ENCODE data around the gene KRT81. TPM values are rescaled to one million over a fixed set of nuclear protein-coding genes. Genes with fewer than 3 reads are reported as not detected.
A peak's percentile ranks its signal among the peaks of the same experiment; 100 is the strongest.
"Not testable (repeated sequence)": the region's sequence is repeated elsewhere in the genome, so short reads cannot be mapped to it uniquely, and the experiment has no call there.

KRT81 gene
- total RNA-seq, 1 donor from 2014 or later: not detected

DNA sequence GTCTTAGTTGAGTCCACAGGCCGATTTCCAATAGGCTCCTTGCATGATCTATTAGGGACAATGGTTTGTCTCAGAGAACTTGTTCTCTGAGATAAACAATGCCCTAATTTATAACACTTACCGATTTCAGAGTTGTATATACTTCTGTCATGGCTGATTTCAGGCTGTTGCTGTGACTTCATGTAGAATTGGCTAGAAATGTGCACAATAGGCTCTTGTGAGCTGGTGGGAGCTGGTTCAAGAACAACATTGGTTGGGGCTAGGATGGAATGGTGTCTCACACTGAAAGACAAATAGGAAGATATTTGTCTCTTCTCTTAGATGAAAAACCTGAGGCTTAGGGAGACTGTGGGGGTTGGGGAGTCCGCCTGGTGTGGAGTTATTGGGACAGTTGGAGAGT, 23.6 kb downstream of the KRT81 start:
- no peak for DNase-seq (ENCODE audit: low spot score)
- Mint-ChIP-seq H3K4me1 (ENCODE audit: low read depth) (peaks cover 6% of the 10 kb centered on the region), H3K27me3 (ENCODE audit: insufficient read depth) (peaks cover 17% of the 10 kb centered on the region), H3K4me3 (no peak overlapping the region), H3K9me3 (no peaks in the 10 kb centered on the region), H3K36me3 (ENCODE audit: low read depth) (peaks cover 20% of the 10 kb centered on the region), H3K27ac (no peak overlapping the region)
- intact Hi-C loops (cut with micrococcal nuclease): no loop called here

DNA sequence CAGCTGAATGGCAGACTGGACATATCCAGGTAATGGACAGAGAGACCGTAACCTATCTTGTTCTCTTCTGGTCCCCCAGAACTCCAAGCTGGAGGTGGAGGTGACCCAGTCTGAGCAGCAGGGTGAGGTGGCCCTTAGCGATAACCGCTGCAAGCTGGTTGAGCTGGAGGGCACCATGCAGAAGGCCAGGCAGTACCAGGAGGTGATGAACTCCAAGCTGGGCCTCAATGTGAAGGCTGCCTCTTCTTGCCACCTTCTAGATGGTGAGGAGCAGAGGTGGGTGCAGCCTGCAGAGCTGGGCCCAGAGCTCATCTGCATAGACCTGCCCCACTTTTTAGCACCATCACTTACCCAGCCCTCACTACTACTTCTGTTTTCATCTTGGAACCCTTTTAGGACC, 24.1 kb downstream of the KRT81 start:
- intact Hi-C loops (cut with micrococcal nuclease): no loop called here
- Mint-ChIP-seq H3K27me3 (ENCODE audit: insufficient read depth) (peaks cover 17% of the 10 kb centered on the region), H3K4me1 (ENCODE audit: low read depth) (peaks cover 6% of the 10 kb centered on the region), H3K4me3 (no peak overlapping the region), H3K36me3 (ENCODE audit: low read depth) (peaks cover 20% of the 10 kb centered on the region), H3K27ac (no peak overlapping the region), H3K9me3 (no peaks in the 10 kb centered on the region)
- no peak for DNase-seq (ENCODE audit: low spot score)

- no peak overlapping the region for H3K27ac Mint-ChIP-seq
- intact Hi-C loops (cut with micrococcal nuclease): no loop called here
- H3K4me3 Mint-ChIP-seq: no peak overlapping the region
- DNase-seq (ENCODE audit: low spot score): no peak
- peaks cover 6% of the 10 kb centered on the region for H3K4me1 Mint-ChIP-seq (ENCODE audit: low read depth)
- peaks cover 22% of the 10 kb centered on the region for H3K36me3 Mint-ChIP-seq (ENCODE audit: low read depth)
- H3K9me3 Mint-ChIP-seq: no peaks in the 10 kb centered on the region
- H3K27me3 Mint-ChIP-seq (ENCODE audit: insufficient read depth): peaks cover 17% of the 10 kb centered on the region
Measured at GRCh38 chr12:52266514-52266913, 24.8 kb downstream of the KRT81 start.

- H3K4me1 Mint-ChIP-seq (ENCODE audit: low read depth): peaks cover 23% of the 10 kb centered on the region
- peaks cover 23% of the 10 kb centered on the region for H3K36me3 Mint-ChIP-seq (ENCODE audit: low read depth)
- no peak overlapping the region for H3K27ac Mint-ChIP-seq
- peaks cover 28% of the 10 kb centered on the region for H3K27me3 Mint-ChIP-seq (ENCODE audit: insufficient read depth)
- no peak overlapping the region for H3K4me3 Mint-ChIP-seq
- DNase-seq (ENCODE audit: low spot score): no peak
- no peaks in the 10 kb centered on the region for H3K9me3 Mint-ChIP-seq
- intact Hi-C loops (cut with micrococcal nuclease): no loop called here
Measured at GRCh38 chr12:52264435-52264825, 26.9 kb downstream of the KRT81 start.

- Mint-ChIP-seq H3K4me1 (ENCODE audit: low read depth) (peaks cover 23% of the 10 kb centered on the region), H3K36me3 (ENCODE audit: low read depth) (peaks cover 26% of the 10 kb centered on the region), H3K27ac (no peak overlapping the region), H3K27me3 (ENCODE audit: insufficient read depth) (peaks cover 33% of the 10 kb centered on the region), H3K9me3 (no peaks in the 10 kb centered on the region), H3K4me3 (no peak overlapping the region)
- intact Hi-C loops (cut with micrococcal nuclease): no loop called here
- no peak for DNase-seq (ENCODE audit: low spot score)
Measured at GRCh38 chr12:52263761-52264434, 27.4 kb downstream of the KRT81 start.

DNA sequence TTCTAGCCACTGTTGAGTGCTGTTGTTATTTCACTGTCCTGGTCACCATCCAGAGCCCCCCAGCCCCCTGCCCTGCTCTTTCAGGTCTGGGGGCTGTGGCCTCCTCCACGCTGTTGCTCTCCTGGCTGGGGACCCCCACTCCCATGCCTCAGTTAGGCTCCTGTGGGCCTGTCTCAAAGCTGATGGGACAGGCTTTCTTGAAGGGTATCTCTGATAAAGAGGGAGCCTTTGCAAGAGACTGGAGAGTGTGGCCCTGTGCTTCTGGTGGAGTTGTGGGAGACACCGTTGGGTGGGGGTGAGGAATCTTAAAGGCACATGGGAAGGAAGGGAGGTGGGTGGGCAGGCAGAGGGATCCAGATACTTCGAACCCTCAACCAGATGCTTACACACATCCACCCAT, 29.0 kb downstream of the KRT81 start:
- Mint-ChIP-seq H3K4me3 (no peak overlapping the region), H3K36me3 (ENCODE audit: low read depth) (peaks cover 27% of the 10 kb centered on the region), H3K4me1 (ENCODE audit: low read depth) (peaks cover 17% of the 10 kb centered on the region), H3K9me3 (no peaks in the 10 kb centered on the region), H3K27ac (no peak overlapping the region), H3K27me3 (ENCODE audit: insufficient read depth) (peaks cover 43% of the 10 kb centered on the region)
- intact Hi-C loops (cut with micrococcal nuclease): no loop called here
- DNase-seq (ENCODE audit: low spot score): no peak

DNA sequence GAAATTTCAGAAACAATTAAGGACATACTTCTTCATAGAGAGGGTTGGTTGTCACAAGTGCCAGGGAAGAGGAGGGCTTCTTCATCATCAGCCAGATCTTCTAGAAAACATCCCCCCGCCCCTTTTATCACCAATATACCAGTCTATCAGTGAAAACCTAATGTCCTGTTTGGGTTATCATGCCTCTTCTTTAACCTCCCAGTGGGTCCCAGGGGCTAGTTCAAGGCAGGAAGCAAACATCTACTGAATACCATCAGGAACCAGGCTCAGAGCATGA, 30.2 kb downstream of the KRT81 start:
- intact Hi-C loops (cut with micrococcal nuclease): no loop called here
- no peak overlapping the region for H3K4me3 Mint-ChIP-seq
- peaks cover 46% of the 10 kb centered on the region for H3K27me3 Mint-ChIP-seq (ENCODE audit: insufficient read depth)
- H3K9me3 Mint-ChIP-seq: no peaks in the 10 kb centered on the region
- DNase-seq (ENCODE audit: low spot score): no peak
- H3K27ac Mint-ChIP-seq: no peak overlapping the region
- H3K4me1 Mint-ChIP-seq (ENCODE audit: low read depth): peaks cover 17% of the 10 kb centered on the region
- peaks cover 31% of the 10 kb centered on the region for H3K36me3 Mint-ChIP-seq (ENCODE audit: low read depth)

DNA sequence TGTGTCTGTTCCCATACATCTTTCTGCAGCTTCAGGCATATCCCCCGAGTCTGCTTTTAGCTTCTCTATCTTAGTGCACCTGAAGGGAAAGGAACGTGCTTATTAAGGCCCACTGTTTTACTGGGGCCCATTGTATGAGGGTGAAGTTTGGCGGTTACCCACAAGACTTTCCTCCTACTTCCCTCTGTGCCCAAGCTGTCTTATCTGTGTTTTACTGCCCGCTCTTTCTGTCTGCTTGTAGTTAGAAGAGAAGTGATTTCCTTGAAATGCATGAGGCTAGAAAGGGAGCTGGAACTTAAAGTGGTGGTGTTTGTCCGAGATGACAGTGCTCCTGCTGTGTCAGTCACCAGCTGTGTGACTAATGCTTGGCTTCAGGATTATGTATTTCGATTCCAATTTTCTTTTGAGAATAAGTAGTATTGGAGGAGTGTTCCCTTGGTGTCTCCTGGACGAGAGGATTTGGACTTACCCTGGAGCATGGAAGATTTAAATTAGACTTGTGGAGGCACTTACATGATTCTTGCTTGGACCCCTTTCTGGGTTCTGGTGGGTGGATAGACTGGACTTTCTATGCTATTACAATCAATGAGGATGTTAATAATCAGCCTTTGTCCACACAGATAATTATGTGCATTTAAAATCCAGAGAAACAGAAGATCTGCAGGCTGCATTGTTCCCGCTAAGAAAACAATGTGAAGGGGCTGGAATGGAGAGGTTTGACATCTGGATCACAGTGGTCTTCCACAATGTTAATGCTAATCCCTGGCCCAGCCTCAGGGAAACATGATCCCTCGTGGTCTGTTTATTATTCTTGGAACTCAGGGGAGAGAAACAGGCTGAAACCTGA, 30.8 kb downstream of the KRT81 start:
- peaks cover 51% of the 10 kb centered on the region for H3K27me3 Mint-ChIP-seq (ENCODE audit: insufficient read depth)
- peak overlapping the region; percentile 72 for H3K27ac Mint-ChIP-seq
- DNase-seq (ENCODE audit: low spot score): no peak
- H3K9me3 Mint-ChIP-seq: no peaks in the 10 kb centered on the region
- intact Hi-C loops (cut with micrococcal nuclease): no loop called here
- peaks cover 22% of the 10 kb centered on the region for H3K4me1 Mint-ChIP-seq (ENCODE audit: low read depth)
- peaks cover 33% of the 10 kb centered on the region for H3K36me3 Mint-ChIP-seq (ENCODE audit: low read depth)
- no peak overlapping the region for H3K4me3 Mint-ChIP-seq

- peaks cover 35% of the 10 kb centered on the region for H3K36me3 Mint-ChIP-seq (ENCODE audit: low read depth)
- peaks cover 55% of the 10 kb centered on the region for H3K27me3 Mint-ChIP-seq (ENCODE audit: insufficient read depth)
- peaks cover 27% of the 10 kb centered on the region for H3K4me1 Mint-ChIP-seq (ENCODE audit: low read depth)
- no peak for DNase-seq (ENCODE audit: low spot score)
- H3K4me3 Mint-ChIP-seq: no peak overlapping the region
- H3K9me3 Mint-ChIP-seq: no peaks in the 10 kb centered on the region
- H3K27ac Mint-ChIP-seq: no peak overlapping the region
- intact Hi-C loops (cut with micrococcal nuclease): no loop called here
Measured at GRCh38 chr12:52259657-52260243, 31.6 kb downstream of the KRT81 start.

DNA sequence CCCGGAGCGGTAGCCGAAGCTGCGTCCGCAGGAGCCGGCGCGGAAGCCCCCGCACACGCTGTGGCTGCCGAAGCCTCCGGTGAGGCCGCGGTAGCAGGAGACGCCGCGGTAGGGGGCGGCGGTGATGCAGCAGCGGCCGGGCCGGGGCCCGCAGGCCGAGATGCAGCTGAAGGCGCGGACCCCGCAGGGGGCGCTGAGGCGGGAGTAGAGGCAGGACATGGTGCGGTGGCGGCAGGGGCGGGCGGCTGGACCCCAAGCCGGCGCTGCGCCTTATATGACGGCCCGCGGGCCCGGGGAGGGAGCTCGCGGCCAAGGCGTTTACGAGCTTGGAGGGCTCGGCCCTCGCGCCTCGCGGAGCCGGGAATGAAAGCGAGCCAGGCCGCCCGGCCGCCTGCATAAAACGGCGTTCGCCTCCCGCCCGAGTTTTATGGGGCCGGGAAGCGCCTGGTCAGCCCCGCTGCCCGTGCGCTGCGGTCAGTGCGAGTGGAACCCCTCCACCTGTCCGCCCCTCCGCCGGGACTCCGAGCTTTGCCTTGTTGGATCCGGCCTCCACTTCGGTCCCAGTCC, 32.9 kb downstream of the KRT81 start:
- peaks cover 52% of the 10 kb centered on the region for H3K27me3 Mint-ChIP-seq (ENCODE audit: insufficient read depth)
- no peak overlapping the region for H3K4me3 Mint-ChIP-seq
- no peak overlapping the region for H3K27ac Mint-ChIP-seq

DNA sequence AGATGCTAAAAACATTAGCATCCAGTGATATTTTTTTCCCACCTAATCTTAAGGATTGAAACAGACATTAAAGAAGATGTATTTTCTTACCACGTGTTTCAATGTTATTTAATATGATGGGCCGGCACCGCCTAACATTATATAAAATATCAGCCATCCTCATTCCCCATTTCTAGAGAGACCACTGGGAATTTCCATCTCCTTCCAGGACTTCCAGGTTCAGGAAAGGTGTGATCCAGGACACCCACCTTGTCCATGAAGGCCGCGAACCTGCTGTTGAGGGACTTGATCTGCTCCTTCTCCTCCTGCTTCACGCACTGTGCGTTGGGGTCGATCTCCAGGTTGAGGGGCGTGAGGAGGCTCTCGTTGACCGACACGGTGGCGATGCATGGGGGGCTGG, 33.4 kb downstream of the KRT81 start:
- Mint-ChIP-seq H3K36me3 (ENCODE audit: low read depth) (peaks cover 40% of the 10 kb centered on the region), H3K27me3 (ENCODE audit: insufficient read depth) (peaks cover 52% of the 10 kb centered on the region), H3K4me1 (ENCODE audit: low read depth) (peaks cover 33% of the 10 kb centered on the region)
- DNase-seq (ENCODE audit: low spot score); intact Hi-C loops (cut with micrococcal nuclease); H3K9me3 Mint-ChIP-seq; H3K4me3 Mint-ChIP-seq; H3K27ac Mint-ChIP-seq: not testable (repeated sequence)

More for the DNA sequence above, 32.9 kb downstream of the KRT81 start:
- no peak for DNase-seq (ENCODE audit: low spot score)
- intact Hi-C loops (cut with micrococcal nuclease): no loop called here
- Mint-ChIP-seq H3K36me3 (ENCODE audit: low read depth) (peaks cover 35% of the 10 kb centered on the region), H3K4me1 (ENCODE audit: low read depth) (peaks cover 28% of the 10 kb centered on the region), H3K9me3 (no peaks in the 10 kb centered on the region)

DNA sequence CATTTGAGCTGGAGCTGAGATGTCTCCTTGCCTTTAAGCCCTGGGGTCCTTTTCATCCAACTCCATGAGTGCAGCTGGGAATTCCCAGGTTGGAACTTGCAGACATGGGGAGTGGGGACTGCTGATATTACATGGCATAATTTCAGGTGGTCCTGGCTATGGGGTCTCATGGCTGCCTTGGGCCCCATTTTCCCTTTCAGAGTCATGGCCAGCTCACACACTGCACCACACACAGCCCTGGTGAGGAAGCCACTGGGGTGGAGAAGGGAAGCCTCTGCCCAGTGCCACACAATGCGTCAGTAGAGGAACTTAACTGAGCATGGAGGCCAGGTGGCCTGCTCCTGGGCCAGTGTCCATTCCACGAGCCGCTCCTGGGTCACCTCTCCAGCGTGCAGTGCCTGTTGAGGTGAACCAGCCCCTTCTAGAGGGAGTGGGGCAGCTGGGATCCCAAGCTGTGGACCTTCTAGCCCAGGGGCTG, 34.2 kb downstream of the KRT81 start:
- Mint-ChIP-seq H3K4me3 (no peak overlapping the region), H3K36me3 (ENCODE audit: low read depth) (peaks cover 44% of the 10 kb centered on the region), H3K27ac (no peak overlapping the region), H3K27me3 (ENCODE audit: insufficient read depth) (peaks cover 52% of the 10 kb centered on the region), H3K9me3 (no peaks in the 10 kb centered on the region), H3K4me1 (ENCODE audit: low read depth) (peaks cover 41% of the 10 kb centered on the region)
- intact Hi-C loops (cut with micrococcal nuclease): no loop called here
- no peak for DNase-seq (ENCODE audit: low spot score)

GRCh38 chr12:52256584-52256935, 34.8 kb downstream of the KRT81 start:
- H3K4me1 Mint-ChIP-seq (ENCODE audit: low read depth): peaks cover 47% of the 10 kb centered on the region
- H3K4me3 Mint-ChIP-seq: no peak overlapping the region
- H3K27me3 Mint-ChIP-seq (ENCODE audit: insufficient read depth): peaks cover 49% of the 10 kb centered on the region
- H3K27ac Mint-ChIP-seq: no peak overlapping the region
- DNase-seq (ENCODE audit: low spot score): no peak
- intact Hi-C loops (cut with micrococcal nuclease): no loop called here
- H3K9me3 Mint-ChIP-seq: peaks cover 3% of the 10 kb centered on the region
- H3K36me3 Mint-ChIP-seq (ENCODE audit: low read depth): peaks cover 45% of the 10 kb centered on the region
